Prostate gland (tissue), 2 donors: ENCODE measurements around the gene EXOC2.

Experiments used
- CTCF ChIP-seq, 4 experiments: fragments of 200-600 bp in 2 of 4; fragments of 450-650 bp in 2 of 4; sonication (generic) in 2 of 4; IDR thresholded peaks; 1 replicate in 3 of 4; 2 replicates in 1 of 4; pipeline ENCODE4 v1.5.1; 2016 to 2019; ENCODE audit warnings: antibody characterized with exemption in 4 of 4, mild to moderate bottlenecking in 2 of 4, moderate library complexity in 2 of 4
- POLR2AphosphoS5 ChIP-seq: sonication (generic); formaldehyde crosslinking; IDR thresholded peaks from one replicate; pipeline ENCODE4 v1.6.1; 2017; ENCODE audit warnings: antibody characterized with exemption

GRCh38 chr6:609905-610304, 83.0 kb downstream of the EXOC2 start:
- TF ChIP-seq POLR2AphosphoS5 = no peak
- TF ChIP-seq CTCF (IDR thresholded peaks at IDR 0.05) = no peak
